HEK293 (cell line): ENCODE data around the gene ZC3H12C.

ENCODE experiments used
- CTCF ChIA-PET: fragments of 350-600 bp; formaldehyde crosslinking; extraction: SDS; loops from one replicate; lab custom pipeline; 2021; ENCODE audit warnings: antibody characterized with exemption; lab: Yijun Ruan, JAX
- POLR2A ChIA-PET: fragments of 300-600 bp; formaldehyde crosslinking; extraction: SDS; loops from one replicate; lab custom pipeline; 2020; ENCODE audit warnings: antibody characterized with exemption, inconsistent platforms; lab: Yijun Ruan, JAX
- H3K27ac ChIP-seq: fragments of 200-500 bp; sonication (Bioruptor generic); 2 replicates; pipeline ENCODE4 v1.5.1; 2014; ENCODE audit warnings: low read depth, low read length, control low read depth, inconsistent platforms; ENCODE audit errors: extremely low read depth
- H3K36me3 ChIP-seq, 2 experiments: fragments of 200-500 bp in 1 of 2; sonication (Bioruptor generic) in 1 of 2; 1 replicate in 1 of 2; 2 replicates in 1 of 2; pipeline ENCODE4 v1.5.1; 2014 to 2017; ENCODE audit warnings: inconsistent platforms in 2 of 2, low read length in 2 of 2; ENCODE audit not compliant: control insufficient read depth in 2 of 2, insufficient read depth in 1 of 2
- H3K4me1 ChIP-seq: fragments of 200-500 bp; sonication (Bioruptor generic); 2 replicates; pipeline ENCODE4 v1.5.1; 2014; ENCODE audit warnings: mild to moderate bottlenecking, low read length, inconsistent platforms; ENCODE audit not compliant: control insufficient read depth, insufficient read depth
- H3K4me3 ChIP-seq: 2 replicates; pipeline ENCODE4 v1.5.1; 2011; ENCODE audit warnings: low read depth, mild to moderate bottlenecking, control low read depth, low read length, moderate library complexity
- H3K9me3 ChIP-seq: fragments of 200-500 bp; sonication (Bioruptor generic); 2 replicates; pipeline ENCODE4 v1.5.1; 2014; ENCODE audit warnings: low read depth, low read length, inconsistent platforms; ENCODE audit not compliant: control insufficient read depth, insufficient read depth
- GFI1B ChIP-seq: fragments of 450-650 bp; formaldehyde crosslinking; IDR thresholded peaks from 2 replicates; pipeline ENCODE4 v1.5.1; 2016; ENCODE audit warnings: missing biosample characterization, missing genetic modification characterization
- KLF7 ChIP-seq: fragments of 450-650 bp; formaldehyde crosslinking; IDR thresholded peaks from 2 replicates; pipeline ENCODE4 v1.5.1; 2016; ENCODE audit warnings: missing biosample characterization, missing genetic modification characterization, borderline replicate concordance
- OSR2 ChIP-seq: fragments of 450-650 bp; formaldehyde crosslinking; IDR thresholded peaks from 2 replicates; pipeline ENCODE4 v1.5.1; 2016; ENCODE audit warnings: missing biosample characterization, missing genetic modification characterization
- YY1 ChIP-seq: fragments of 450-650 bp; formaldehyde crosslinking; IDR thresholded peaks from 2 replicates; pipeline ENCODE4 v1.5.1; 2018; ENCODE audit warnings: missing biosample characterization, missing genetic modification characterization
- ZBTB21 ChIP-seq: fragments of 450-650 bp; formaldehyde crosslinking; IDR thresholded peaks from 2 replicates; pipeline ENCODE4 v1.5.1; 2017; ENCODE audit warnings: missing biosample characterization, missing genetic modification characterization
- ZNF114 ChIP-seq: fragments of 450-650 bp; formaldehyde crosslinking; IDR thresholded peaks from 2 replicates; pipeline ENCODE4 v1.5.0; 2017; ENCODE audit warnings: missing biosample characterization, missing genetic modification characterization
- ZNF133 ChIP-seq: fragments of 450-650 bp; formaldehyde crosslinking; IDR thresholded peaks from 2 replicates; pipeline ENCODE4 v1.5.1; 2016; ENCODE audit warnings: missing biosample characterization, missing genetic modification characterization
- ZNF157 ChIP-seq: fragments of 450-650 bp; formaldehyde crosslinking; IDR thresholded peaks from 2 replicates; pipeline ENCODE4 v1.5.1; 2016; ENCODE audit warnings: missing biosample characterization, missing genetic modification characterization
- ZNF169 ChIP-seq: fragments of 450-650 bp; formaldehyde crosslinking; IDR thresholded peaks from 2 replicates; pipeline ENCODE4 v1.5.1; 2016; ENCODE audit warnings: missing biosample characterization, missing genetic modification characterization
- ZNF184 ChIP-seq: fragments of 450-650 bp; IDR thresholded peaks from 2 replicates; pipeline ENCODE4 v1.5.1; 2018; ENCODE audit warnings: missing biosample characterization, mild to moderate bottlenecking, missing genetic modification characterization
- ZNF19 ChIP-seq: fragments of 450-650 bp; formaldehyde crosslinking; IDR thresholded peaks from 2 replicates; pipeline ENCODE4; 2016; ENCODE audit warnings: missing biosample characterization, missing genetic modification characterization, low read depth
- ZNF596 ChIP-seq: fragments of 450-650 bp; IDR thresholded peaks from 2 replicates; pipeline ENCODE4 v1.5.0; 2018; ENCODE audit warnings: missing biosample characterization, mild to moderate bottlenecking, missing genetic modification characterization, moderate library complexity
- ZNF610 ChIP-seq: fragments of 450-650 bp; formaldehyde crosslinking; IDR thresholded peaks from 2 replicates; pipeline ENCODE4 v1.5.1; 2016; ENCODE audit warnings: missing biosample characterization, missing genetic modification characterization, borderline replicate concordance
- ZNF776 ChIP-seq: fragments of 450-650 bp; formaldehyde crosslinking; IDR thresholded peaks from 2 replicates; pipeline ENCODE4 v1.5.0; 2017; ENCODE audit warnings: missing biosample characterization, missing genetic modification characterization, borderline replicate concordance
- TF ChIP-seq, protein P1 (sequence below): fragments of 450-650 bp; formaldehyde crosslinking; IDR thresholded peaks from 2 replicates; pipeline ENCODE4 v1.5.1; 2016; ENCODE audit warnings: missing biosample characterization, missing genetic modification characterization
- TF ChIP-seq, protein P2 (sequence below): fragments of 450-650 bp; formaldehyde crosslinking; IDR thresholded peaks from 2 replicates; pipeline ENCODE4 v1.5.1; 2016; ENCODE audit warnings: missing biosample characterization, missing genetic modification characterization, low read depth
- TF ChIP-seq, protein P3 (sequence below): sonication (generic); formaldehyde crosslinking; IDR thresholded peaks from 2 replicates; pipeline ENCODE4 v1.8.1; 2022; ENCODE audit warnings: mild to moderate bottlenecking, moderate library complexity, missing genetic modification reagents
- TF ChIP-seq, protein P4 (sequence below): fragments of 450-650 bp; formaldehyde crosslinking; IDR thresholded peaks from 2 replicates; pipeline ENCODE4 v1.5.1; 2016; ENCODE audit warnings: missing biosample characterization, missing genetic modification characterization, borderline replicate concordance
- TF ChIP-seq, protein P5 (sequence below): fragments of 450-650 bp; formaldehyde crosslinking; IDR thresholded peaks from 2 replicates; pipeline ENCODE4 v1.5.1; 2016; ENCODE audit warnings: missing biosample characterization, missing genetic modification characterization

ZC3H12C gene

DNA sequence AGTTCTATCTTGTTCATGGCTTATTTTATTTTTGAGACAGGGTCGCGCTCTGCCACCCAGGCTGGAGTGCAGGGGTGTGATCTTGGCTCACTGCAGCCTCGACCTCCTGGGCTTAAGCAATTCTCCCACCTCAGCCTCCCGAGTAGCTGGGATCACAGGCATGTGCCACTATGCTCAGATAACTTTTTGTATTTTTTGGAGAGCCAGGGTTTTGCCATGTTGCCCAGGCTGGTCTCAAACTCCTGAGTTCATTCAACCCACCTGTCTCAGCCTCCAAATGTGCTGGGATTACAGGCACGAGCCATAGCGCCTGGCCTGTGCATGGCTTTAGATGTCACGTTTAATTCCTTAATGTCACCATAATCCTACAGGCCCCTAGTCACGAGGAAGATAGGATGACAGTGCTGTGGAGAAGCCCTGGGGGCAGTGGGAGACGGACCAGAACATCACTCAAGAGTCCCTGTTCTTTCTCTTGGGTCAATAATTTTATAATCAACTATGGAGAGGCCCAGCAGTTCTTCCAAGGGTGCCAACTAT is 103.8 kb downstream of the ZC3H12C start:
- H3K4me1 ChIP-seq: no peaks in the 10 kb centered on the region
- ChIA-PET POLR2A (interaction anchor here (0.7 kb wide), 1 partner anchor 69 kb away, joined by 3 read pairs; no protein-coding TSS in a partner anchor), CTCF (interaction anchor here (1.1 to 7.9 kb wide), 8 partner anchors 23 to 237 kb away, joined by 3 to 76 read pairs (median 6); partner anchors contain the start of gene FDX1)
- H3K4me3 ChIP-seq: no peak overlapping the region
- no peaks in the 10 kb centered on the region for H3K9me3 ChIP-seq
- H3K36me3 ChIP-seq: no peaks in the 10 kb centered on the region
- H3K27ac ChIP-seq: no peak overlapping the region
- TF ChIP-seq ZNF596 (tag by site-specific recombination): no peak
- TF ChIP-seq ZNF19 (tag by site-specific recombination): no peak
- no peak for TF ChIP-seq KLF7 (tag by site-specific recombination)
- TF ChIP-seq GFI1B (tag by site-specific recombination): no peak
- TF ChIP-seq, protein P1, sequence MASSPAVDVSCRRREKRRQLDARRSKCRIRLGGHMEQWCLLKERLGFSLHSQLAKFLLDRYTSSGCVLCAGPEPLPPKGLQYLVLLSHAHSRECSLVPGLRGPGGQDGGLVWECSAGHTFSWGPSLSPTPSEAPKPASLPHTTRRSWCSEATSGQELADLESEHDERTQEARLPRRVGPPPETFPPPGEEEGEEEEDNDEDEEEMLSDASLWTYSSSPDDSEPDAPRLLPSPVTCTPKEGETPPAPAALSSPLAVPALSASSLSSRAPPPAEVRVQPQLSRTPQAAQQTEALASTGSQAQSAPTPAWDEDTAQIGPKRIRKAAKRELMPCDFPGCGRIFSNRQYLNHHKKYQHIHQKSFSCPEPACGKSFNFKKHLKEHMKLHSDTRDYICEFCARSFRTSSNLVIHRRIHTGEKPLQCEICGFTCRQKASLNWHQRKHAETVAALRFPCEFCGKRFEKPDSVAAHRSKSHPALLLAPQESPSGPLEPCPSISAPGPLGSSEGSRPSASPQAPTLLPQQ (tag by site-specific recombination): no peak

DNA sequence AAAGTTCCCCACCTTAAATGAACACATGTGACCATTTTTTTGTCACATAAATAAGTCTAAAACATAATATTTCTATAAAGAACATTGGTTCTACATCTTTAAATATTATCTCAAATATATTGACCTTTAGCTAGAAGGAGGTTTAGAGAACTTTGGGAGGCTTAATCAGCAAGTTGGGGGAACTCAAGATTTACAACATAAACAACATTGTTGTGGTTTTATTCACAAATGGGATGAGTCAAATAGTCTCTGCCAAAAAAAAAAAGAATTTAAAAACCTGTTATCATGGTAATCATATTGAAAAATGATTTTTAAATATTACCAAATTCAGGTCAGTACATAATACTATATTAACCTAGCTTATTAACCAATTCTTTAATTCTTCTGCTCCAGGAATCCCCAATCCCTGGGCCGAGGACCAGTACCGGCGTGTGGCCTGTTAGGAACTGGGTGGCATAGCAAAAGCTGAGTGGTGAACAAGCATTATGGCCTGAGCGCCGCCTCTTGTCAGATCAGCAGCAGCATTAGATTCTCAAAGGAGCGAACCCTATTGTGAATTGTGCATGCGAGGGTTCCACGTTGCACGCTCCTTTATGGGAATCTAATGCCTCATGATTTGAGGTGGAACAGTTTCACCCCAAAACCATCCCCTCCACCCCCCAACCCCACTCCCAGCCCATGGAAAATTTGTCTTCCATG is 105.0 kb downstream of the ZC3H12C start:
- Histone ChIP-seq H3K9me3 (no peaks in the 10 kb centered on the region), H3K4me1 (no peaks in the 10 kb centered on the region), H3K36me3 (no peaks in the 10 kb centered on the region), H3K27ac (no peak overlapping the region), H3K4me3 (no peak overlapping the region)
- ChIA-PET CTCF (interaction anchor here (0.8 to 7.9 kb wide), 8 partner anchors 24 to 257 kb away, joined by 3 to 76 read pairs (median 7); partner anchors contain the start of gene FDX1), POLR2A (interaction anchor here (0.7 kb wide), 1 partner anchor 91 kb away, joined by 3 read pairs; no protein-coding TSS in a partner anchor)
- TF ChIP-seq OSR2 (tag by site-specific recombination) (no peak), ZNF157 (no peak), ZNF776 (no peak), ZBTB21 (no peak), ZNF184 (no peak), ZNF610 (tag by site-specific recombination) (no peak), ZNF114 (no peak), YY1 (tag by site-specific recombination) (no peak), ZNF133 (tag by site-specific recombination) (no peak), ZNF169 (tag by site-specific recombination) (no peak)
- TF ChIP-seq, protein P2, sequence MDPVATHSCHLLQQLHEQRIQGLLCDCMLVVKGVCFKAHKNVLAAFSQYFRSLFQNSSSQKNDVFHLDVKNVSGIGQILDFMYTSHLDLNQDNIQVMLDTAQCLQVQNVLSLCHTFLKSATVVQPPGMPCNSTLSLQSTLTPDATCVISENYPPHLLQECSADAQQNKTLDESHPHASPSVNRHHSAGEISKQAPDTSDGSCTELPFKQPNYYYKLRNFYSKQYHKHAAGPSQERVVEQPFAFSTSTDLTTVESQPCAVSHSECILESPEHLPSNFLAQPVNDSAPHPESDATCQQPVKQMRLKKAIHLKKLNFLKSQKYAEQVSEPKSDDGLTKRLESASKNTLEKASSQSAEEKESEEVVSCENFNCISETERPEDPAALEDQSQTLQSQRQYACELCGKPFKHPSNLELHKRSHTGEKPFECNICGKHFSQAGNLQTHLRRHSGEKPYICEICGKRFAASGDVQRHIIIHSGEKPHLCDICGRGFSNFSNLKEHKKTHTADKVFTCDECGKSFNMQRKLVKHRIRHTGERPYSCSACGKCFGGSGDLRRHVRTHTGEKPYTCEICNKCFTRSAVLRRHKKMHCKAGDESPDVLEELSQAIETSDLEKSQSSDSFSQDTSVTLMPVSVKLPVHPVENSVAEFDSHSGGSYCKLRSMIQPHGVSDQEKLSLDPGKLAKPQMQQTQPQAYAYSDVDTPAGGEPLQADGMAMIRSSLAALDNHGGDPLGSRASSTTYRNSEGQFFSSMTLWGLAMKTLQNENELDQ (tag by site-specific recombination): no peak
- TF ChIP-seq, protein P3, sequence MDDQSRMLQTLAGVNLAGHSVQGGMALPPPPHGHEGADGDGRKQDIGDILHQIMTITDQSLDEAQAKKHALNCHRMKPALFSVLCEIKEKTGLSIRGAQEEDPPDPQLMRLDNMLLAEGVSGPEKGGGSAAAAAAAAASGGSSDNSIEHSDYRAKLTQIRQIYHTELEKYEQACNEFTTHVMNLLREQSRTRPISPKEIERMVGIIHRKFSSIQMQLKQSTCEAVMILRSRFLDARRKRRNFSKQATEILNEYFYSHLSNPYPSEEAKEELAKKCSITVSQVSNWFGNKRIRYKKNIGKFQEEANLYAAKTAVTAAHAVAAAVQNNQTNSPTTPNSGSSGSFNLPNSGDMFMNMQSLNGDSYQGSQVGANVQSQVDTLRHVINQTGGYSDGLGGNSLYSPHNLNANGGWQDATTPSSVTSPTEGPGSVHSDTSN (CRISPR knock-in tag): no peak
- TF ChIP-seq, protein P4, sequence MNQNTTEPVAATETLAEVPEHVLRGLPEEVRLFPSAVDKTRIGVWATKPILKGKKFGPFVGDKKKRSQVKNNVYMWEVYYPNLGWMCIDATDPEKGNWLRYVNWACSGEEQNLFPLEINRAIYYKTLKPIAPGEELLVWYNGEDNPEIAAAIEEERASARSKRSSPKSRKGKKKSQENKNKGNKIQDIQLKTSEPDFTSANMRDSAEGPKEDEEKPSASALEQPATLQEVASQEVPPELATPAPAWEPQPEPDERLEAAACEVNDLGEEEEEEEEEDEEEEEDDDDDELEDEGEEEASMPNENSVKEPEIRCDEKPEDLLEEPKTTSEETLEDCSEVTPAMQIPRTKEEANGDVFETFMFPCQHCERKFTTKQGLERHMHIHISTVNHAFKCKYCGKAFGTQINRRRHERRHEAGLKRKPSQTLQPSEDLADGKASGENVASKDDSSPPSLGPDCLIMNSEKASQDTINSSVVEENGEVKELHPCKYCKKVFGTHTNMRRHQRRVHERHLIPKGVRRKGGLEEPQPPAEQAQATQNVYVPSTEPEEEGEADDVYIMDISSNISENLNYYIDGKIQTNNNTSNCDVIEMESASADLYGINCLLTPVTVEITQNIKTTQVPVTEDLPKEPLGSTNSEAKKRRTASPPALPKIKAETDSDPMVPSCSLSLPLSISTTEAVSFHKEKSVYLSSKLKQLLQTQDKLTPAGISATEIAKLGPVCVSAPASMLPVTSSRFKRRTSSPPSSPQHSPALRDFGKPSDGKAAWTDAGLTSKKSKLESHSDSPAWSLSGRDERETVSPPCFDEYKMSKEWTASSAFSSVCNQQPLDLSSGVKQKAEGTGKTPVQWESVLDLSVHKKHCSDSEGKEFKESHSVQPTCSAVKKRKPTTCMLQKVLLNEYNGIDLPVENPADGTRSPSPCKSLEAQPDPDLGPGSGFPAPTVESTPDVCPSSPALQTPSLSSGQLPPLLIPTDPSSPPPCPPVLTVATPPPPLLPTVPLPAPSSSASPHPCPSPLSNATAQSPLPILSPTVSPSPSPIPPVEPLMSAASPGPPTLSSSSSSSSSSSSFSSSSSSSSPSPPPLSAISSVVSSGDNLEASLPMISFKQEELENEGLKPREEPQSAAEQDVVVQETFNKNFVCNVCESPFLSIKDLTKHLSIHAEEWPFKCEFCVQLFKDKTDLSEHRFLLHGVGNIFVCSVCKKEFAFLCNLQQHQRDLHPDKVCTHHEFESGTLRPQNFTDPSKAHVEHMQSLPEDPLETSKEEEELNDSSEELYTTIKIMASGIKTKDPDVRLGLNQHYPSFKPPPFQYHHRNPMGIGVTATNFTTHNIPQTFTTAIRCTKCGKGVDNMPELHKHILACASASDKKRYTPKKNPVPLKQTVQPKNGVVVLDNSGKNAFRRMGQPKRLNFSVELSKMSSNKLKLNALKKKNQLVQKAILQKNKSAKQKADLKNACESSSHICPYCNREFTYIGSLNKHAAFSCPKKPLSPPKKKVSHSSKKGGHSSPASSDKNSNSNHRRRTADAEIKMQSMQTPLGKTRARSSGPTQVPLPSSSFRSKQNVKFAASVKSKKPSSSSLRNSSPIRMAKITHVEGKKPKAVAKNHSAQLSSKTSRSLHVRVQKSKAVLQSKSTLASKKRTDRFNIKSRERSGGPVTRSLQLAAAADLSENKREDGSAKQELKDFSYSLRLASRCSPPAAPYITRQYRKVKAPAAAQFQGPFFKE (tag by site-specific recombination): no peak
- TF ChIP-seq, protein P5, sequence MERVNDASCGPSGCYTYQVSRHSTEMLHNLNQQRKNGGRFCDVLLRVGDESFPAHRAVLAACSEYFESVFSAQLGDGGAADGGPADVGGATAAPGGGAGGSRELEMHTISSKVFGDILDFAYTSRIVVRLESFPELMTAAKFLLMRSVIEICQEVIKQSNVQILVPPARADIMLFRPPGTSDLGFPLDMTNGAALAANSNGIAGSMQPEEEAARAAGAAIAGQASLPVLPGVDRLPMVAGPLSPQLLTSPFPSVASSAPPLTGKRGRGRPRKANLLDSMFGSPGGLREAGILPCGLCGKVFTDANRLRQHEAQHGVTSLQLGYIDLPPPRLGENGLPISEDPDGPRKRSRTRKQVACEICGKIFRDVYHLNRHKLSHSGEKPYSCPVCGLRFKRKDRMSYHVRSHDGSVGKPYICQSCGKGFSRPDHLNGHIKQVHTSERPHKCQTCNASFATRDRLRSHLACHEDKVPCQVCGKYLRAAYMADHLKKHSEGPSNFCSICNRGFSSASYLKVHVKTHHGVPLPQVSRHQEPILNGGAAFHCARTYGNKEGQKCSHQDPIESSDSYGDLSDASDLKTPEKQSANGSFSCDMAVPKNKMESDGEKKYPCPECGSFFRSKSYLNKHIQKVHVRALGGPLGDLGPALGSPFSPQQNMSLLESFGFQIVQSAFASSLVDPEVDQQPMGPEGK: no peak
